HFF-Myc (cell line): Measurements from ENCODE around the gene VDR.
"Not testable (repeated sequence)": the region's sequence is repeated elsewhere in the genome, so short reads cannot be mapped to it uniquely, and the experiment has no call there.

ENCODE experiments used
- DNase-seq: peaks from one replicate; pipeline ENCODE4 v3.0.0-alpha.2; 2011; ENCODE audit warnings: low read depth; ENCODE audit errors: extremely low read depth
- H3K4me3 ChIP-seq: replicated peaks from 2 replicates; pipeline ENCODE4 v1.5.1; 2011; ENCODE audit warnings: low read depth, mild to moderate bottlenecking, control low read depth, low read length
- TF ChIP-seq, protein P1 (sequence below): IDR thresholded peaks from 2 replicates; pipeline ENCODE4 v1.5.1; 2012; ENCODE audit warnings: mild to moderate bottlenecking, low read depth, low read length, control low read depth; ENCODE audit errors: missing control alignments

The VDR gene

GRCh38 chr12:47845081-47845480 is 59.7 kb downstream of the VDR start:
- no peak for DNase-seq
- TF ChIP-seq, protein P1, sequence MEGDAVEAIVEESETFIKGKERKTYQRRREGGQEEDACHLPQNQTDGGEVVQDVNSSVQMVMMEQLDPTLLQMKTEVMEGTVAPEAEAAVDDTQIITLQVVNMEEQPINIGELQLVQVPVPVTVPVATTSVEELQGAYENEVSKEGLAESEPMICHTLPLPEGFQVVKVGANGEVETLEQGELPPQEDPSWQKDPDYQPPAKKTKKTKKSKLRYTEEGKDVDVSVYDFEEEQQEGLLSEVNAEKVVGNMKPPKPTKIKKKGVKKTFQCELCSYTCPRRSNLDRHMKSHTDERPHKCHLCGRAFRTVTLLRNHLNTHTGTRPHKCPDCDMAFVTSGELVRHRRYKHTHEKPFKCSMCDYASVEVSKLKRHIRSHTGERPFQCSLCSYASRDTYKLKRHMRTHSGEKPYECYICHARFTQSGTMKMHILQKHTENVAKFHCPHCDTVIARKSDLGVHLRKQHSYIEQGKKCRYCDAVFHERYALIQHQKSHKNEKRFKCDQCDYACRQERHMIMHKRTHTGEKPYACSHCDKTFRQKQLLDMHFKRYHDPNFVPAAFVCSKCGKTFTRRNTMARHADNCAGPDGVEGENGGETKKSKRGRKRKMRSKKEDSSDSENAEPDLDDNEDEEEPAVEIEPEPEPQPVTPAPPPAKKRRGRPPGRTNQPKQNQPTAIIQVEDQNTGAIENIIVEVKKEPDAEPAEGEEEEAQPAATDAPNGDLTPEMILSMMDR = no peak
- H3K4me3 ChIP-seq = no peak overlapping the region

DNA sequence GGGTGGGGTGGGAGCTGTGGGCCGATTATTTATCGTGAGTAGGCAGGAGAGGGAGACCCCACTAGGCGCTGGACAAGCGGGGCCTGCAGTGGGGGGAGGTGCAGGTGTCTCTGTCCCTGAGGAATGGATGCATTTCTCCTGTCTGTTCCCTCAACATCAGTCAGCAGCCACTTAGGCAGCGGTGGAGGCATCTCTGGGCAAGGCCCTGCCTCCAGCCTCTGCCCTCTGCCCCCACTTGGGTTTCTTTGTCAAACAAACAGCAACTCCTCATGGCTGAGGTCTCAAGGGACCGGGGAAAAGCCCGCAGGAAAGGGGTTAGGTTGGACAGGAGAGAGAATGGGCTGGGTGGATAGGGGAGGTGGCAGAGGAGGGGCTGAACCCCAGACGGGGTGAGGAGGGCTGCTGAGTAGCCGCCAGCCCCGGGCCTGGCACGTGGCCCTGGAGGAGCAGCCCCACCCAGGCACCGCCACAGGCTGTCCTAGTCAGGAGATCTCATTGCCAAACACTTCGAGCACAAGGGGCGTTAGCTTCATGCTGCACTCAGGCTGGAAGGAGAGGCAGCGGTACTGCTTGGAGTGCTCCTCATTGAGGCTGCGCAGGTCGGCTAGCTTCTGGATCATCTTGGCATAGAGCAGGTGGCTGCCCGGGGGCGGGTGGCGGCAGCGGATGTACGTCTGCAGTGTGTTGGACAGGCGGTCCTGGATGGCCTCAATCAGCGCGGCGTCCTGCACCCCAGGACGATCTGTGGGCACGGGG is 60.4 kb downstream of the VDR start:
- no peak overlapping the region for H3K4me3 ChIP-seq
- TF ChIP-seq, protein P1 = no peak
- no peak for DNase-seq

DNA sequence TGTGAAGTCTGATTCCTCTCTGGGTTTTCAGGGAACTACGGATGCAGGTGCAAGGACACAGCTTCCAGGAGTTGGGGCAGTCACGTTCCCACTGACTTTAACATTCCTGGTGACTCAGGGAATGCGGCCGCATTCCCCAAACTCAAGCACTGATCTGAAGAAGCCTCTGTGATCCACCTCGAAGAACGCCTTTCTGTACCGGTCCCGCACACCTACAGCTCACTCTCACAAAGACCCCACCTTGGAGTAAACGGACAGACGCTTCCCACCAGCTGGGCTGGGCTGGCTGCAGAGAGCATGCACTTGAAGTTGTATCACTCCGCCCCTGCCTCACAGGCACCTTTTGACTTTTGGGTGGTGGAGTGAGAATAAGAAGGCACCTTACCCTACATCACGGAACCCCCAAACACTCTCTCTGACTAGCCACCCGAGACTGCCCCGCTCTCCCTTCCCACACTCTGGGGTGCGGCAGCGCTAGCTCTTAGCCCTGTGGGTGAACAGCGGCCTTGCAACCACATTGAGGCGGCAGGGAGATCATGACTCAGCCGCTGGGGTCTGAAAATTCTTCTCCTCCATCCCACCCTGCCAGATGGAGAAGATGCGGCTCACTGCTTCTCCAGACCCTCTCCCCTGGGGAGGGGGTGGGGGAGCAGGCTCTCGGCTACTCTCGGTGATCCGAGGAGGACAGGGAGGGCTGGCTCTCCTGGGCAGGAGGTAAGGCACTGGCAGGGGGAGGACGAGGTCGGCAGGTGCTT is 61.4 kb downstream of the VDR start:
- no peak overlapping the region for H3K4me3 ChIP-seq
- TF ChIP-seq, protein P1 = no peak
- no peak for DNase-seq

DNA sequence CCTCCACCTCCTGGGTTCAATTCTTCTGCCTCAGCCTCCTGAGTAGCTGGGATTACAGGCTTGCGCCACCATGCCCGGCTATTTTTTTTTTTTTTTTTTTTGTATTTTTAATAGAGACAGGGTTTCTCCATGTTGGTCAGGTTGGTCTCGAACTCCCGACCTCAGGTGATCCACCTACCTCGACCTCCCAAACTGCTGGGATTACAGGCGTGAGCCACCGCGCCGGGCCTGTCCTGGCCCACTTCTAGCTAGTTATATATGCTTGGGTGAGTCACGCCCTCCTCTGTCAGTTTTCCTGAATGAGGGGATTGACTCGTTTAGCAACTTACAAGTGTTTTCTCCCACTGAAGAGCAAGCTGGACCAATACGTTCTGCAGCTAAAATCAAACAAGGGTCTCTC is 62.3 kb downstream of the VDR start:
- not testable (repeated sequence) for DNase-seq, H3K4me3 ChIP-seq

DNA sequence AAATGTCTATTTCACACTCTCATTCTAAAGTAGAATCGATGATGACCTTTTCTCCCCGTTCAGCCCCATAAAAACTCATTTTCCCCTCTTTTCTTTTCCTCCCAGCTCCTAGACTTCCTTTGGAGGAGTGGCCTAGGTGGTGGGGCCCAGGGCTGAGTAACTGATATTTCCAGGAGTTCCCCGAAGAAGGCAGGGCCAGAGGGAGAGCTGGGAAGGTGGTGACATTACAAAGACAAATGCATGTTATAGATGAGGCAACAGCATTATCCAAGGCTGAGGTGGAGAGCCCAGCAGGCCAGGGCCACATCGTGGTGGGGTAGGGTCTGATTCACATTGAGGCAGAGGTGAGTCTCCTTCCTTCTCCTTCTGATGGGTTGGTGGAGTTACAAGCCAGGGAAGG is 62.9 kb downstream of the VDR start:
- DNase-seq = no peak

GRCh38 chr12:47841501-47841900 is 63.3 kb downstream of the VDR start:
- no peak for DNase-seq
- TF ChIP-seq, protein P1 = no peak

More for the DNA sequence above, 62.9 kb downstream of the VDR start:
- TF ChIP-seq, protein P1 = no peak
- no peak overlapping the region for H3K4me3 ChIP-seq

DNA sequence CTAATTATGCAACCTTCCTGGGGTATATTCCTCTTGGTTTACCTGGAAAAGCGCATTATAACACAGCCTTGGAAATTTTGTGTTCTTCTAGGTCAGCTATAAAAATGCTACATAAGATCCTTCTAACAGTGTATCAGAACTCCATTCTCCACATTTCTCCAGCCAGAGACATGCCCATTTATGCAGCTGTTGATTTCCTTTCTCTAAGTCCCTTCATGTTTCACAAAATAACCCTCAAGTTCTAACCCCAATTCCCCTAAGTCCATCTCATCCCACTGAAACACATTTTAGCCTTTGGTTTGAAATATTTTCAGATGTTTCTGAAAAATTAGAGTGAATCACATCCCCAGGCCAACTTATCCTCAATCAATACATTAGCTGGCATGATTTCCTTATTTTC is 64.2 kb downstream of the VDR start:
- no peak for DNase-seq
- TF ChIP-seq, protein P1 = no peak
- no peak overlapping the region for H3K4me3 ChIP-seq

More at GRCh38 chr12:47841501-47841900, 63.3 kb downstream of the VDR start:
- no peak overlapping the region for H3K4me3 ChIP-seq
